HFFc6 (cell line): ENCODE measurements around the gene GRHPR. TPM values are rescaled to one million over a fixed set of nuclear protein-coding genes. Genes with fewer than 3 reads are reported as not detected.
A peak's percentile ranks its signal among the peaks of the same experiment; 100 is the strongest.

Experiments
- DNase-seq: peaks from one replicate; pipeline ENCODE4 v3.0.0-alpha.2; 2018
- H3K27ac Mint-ChIP-seq: 2 replicates; pipeline ENCODE4 v1.8.0; 2020; ENCODE audit warnings: mild to moderate bottlenecking, mixed read lengths
- H3K27me3 Mint-ChIP-seq: 2 replicates; pipeline ENCODE4 v1.8.0; 2021; ENCODE audit warnings: mild to moderate bottlenecking, moderate library complexity, mixed read lengths; ENCODE audit not compliant: insufficient read depth
- H3K36me3 Mint-ChIP-seq: 2 replicates; pipeline ENCODE4 v1.8.0; 2021; ENCODE audit warnings: low read depth, mixed read lengths
- H3K4me1 Mint-ChIP-seq: 2 replicates; pipeline ENCODE4 v1.8.0; 2020; ENCODE audit warnings: low read depth, mixed read lengths
- H3K4me3 Mint-ChIP-seq: 2 replicates; pipeline ENCODE4 v1.8.0; 2020; ENCODE audit warnings: mild to moderate bottlenecking, moderate library complexity, mixed read lengths
- H3K9me3 Mint-ChIP-seq: 2 replicates; pipeline ENCODE4 v1.8.0; 2020; ENCODE audit warnings: mild to moderate bottlenecking, mixed read lengths
- total RNA-seq, 6 experiments: library from RNA; stranded (reverse); fragmentation: NEBNext Ultra II Directional; extraction: Animal tissue kit (Norgen Biotek cat#: 25700); gene quantifications; 2 replicates in 1 of 6; 3 replicates in 5 of 6; pipeline ENCODE4 v1.2.3, GENCODE V29; 2021
- TF ChIP-seq, protein P1 (sequence below): fragments of 200-600 bp; sonication (generic); IDR thresholded peaks from 2 replicates; pipeline ENCODE4 v1.5.0; 2021; ENCODE audit warnings: antibody characterized with exemption, mild to moderate bottlenecking

Gene GRHPR
- total RNA-seq, 6 experiments from 2014 or later = 106 to 116 (median 111) TPM

DNA sequence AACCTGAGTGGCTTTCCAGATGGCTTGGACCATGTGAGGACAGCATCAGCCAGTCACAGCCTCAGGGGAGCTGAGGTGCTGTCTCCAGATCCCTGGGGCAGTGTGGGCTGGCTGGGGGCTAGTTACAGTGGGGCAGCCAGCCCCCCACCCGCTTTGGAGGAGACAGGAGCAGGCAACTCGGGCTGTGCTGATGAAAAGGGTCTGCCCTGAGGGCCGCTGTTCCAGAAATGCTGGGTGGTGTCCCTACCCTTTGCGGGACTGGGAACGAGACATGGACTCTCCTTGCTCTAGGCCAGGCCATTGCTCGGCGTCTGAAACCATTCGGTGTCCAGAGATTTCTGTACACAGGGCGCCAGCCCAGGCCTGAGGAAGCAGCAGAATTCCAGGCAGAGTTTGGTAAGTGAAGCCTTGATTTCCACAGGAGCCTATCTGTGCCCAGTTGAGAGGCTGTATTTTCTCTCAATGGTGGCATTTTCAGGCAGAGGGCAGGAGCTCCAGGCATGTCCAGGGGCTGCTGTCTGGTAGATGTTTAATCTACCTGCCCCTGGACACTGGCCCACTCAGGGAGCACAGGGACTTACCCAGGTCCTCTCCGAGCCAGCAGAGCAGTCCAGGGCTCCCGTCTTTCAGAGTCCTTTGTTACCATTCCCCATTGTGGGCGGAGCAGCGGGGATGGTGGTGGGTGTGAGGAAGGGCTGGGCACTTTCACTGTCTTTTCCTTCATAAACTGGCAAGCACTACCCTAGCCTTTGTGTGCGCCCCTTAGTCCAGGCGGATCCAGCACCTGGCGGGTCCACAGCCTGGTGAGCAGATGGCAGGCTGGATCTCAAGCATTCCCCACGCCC, 7.2 kb downstream of the GRHPR start:
- no peak for DNase-seq
- TF ChIP-seq, protein P1, sequence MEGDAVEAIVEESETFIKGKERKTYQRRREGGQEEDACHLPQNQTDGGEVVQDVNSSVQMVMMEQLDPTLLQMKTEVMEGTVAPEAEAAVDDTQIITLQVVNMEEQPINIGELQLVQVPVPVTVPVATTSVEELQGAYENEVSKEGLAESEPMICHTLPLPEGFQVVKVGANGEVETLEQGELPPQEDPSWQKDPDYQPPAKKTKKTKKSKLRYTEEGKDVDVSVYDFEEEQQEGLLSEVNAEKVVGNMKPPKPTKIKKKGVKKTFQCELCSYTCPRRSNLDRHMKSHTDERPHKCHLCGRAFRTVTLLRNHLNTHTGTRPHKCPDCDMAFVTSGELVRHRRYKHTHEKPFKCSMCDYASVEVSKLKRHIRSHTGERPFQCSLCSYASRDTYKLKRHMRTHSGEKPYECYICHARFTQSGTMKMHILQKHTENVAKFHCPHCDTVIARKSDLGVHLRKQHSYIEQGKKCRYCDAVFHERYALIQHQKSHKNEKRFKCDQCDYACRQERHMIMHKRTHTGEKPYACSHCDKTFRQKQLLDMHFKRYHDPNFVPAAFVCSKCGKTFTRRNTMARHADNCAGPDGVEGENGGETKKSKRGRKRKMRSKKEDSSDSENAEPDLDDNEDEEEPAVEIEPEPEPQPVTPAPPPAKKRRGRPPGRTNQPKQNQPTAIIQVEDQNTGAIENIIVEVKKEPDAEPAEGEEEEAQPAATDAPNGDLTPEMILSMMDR = no peak
- Mint-ChIP-seq H3K9me3 (no peaks in the 10 kb centered on the region), H3K27me3 (no peaks in the 10 kb centered on the region; the same call in 1 of the 2 replicates), H3K27ac (no peak overlapping the region), H3K36me3 (peaks cover 12% of the 10 kb centered on the region; the same call in 1 of the 2 replicates), H3K4me1 (peaks cover 5% of the 10 kb centered on the region; the same call in 1 of the 2 replicates), H3K4me3 (no peak overlapping the region)

GRCh38 chr9:37430841-37431597, 8.5 kb downstream of the GRHPR start:
- no peak overlapping the region for H3K4me3 Mint-ChIP-seq
- H3K27ac Mint-ChIP-seq = peak overlapping the region; percentile 55; the same call in 1 of the 2 replicates
- no peak for DNase-seq
- peaks cover 5% of the 10 kb centered on the region; the same call in 1 of the 2 replicates for H3K4me1 Mint-ChIP-seq
- TF ChIP-seq, protein P1 = 0 out of 2 replicates have a peak, but pooled peaks have one; percentile 29
- peaks cover 9% of the 10 kb centered on the region; the same call in 1 of the 2 replicates for H3K36me3 Mint-ChIP-seq
- no peaks in the 10 kb centered on the region; the same call in 1 of the 2 replicates for H3K27me3 Mint-ChIP-seq
- H3K9me3 Mint-ChIP-seq = no peaks in the 10 kb centered on the region

GRCh38 chr9:37432020-37432419, 9.5 kb downstream of the GRHPR start:
- no peak overlapping the region for H3K27ac Mint-ChIP-seq

GRCh38 chr9:37433867-37434371, 11.4 kb downstream of the GRHPR start:
- TF ChIP-seq, protein P1 = no peak
- DNase-seq = no peak
- Mint-ChIP-seq H3K36me3 (peaks cover 19% of the 10 kb centered on the region), H3K4me1 (peaks cover 5% of the 10 kb centered on the region; the same call in 1 of the 2 replicates), H3K9me3 (no peaks in the 10 kb centered on the region), H3K4me3 (no peak overlapping the region), H3K27me3 (no peaks in the 10 kb centered on the region; the same call in 1 of the 2 replicates), H3K27ac (no peak overlapping the region)

More at GRCh38 chr9:37432020-37432419, 9.5 kb downstream of the GRHPR start:
- Mint-ChIP-seq H3K4me3 (no peak overlapping the region), H3K36me3 (peaks cover 6% of the 10 kb centered on the region), H3K4me1 (peaks cover 5% of the 10 kb centered on the region; the same call in 1 of the 2 replicates), H3K27me3 (no peaks in the 10 kb centered on the region; the same call in 1 of the 2 replicates), H3K9me3 (no peaks in the 10 kb centered on the region)
- DNase-seq = no peak
- TF ChIP-seq, protein P1 = no peak

DNA sequence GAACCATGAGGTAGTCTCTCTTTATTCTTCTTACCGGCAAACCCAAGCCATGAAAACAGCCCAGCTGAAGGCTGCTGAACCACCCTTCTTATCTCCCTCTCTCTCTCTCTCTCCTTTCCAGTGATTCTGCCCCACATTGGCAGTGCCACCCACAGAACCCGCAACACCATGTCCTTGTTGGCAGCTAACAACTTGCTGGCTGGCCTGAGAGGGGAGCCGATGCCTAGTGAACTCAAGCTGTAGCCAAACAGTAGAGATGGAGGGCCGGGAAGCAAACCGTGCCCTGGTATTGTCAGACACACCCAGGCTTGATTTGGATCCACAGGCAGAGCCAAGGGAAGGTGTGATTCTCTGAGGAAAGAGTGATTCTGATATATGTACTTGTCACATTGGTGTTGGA, 14.0 kb downstream of the GRHPR start:
- Mint-ChIP-seq H3K27ac (peak overlapping the region; percentile 30; the same call in 1 of the 2 replicates), H3K4me1 (peaks cover 5% of the 10 kb centered on the region; the same call in 1 of the 2 replicates), H3K27me3 (no peaks in the 10 kb centered on the region; the same call in 1 of the 2 replicates), H3K36me3 (peaks cover 27% of the 10 kb centered on the region), H3K9me3 (no peaks in the 10 kb centered on the region), H3K4me3 (no peak overlapping the region)
- no peak for DNase-seq
- TF ChIP-seq, protein P1 = no peak
